GM12872 (cell line): ENCODE data around the gene GRB10.

Experiments used
- CTCF ChIP-seq: IDR thresholded peaks from 3 replicates; pipeline ENCODE4 v1.5.1; 2011; ENCODE audit warnings: low read depth, mild to moderate bottlenecking, low read length, moderate library complexity; ENCODE audit not compliant: insufficient read depth

Gene GRB10

GRCh38 chr7:50544992-50545391, 237.7 kb downstream of the GRB10 start:
- no peak for TF ChIP-seq CTCF

- TF ChIP-seq CTCF: no peak
Measured at GRCh38 chr7:50543776-50544442, 238.8 kb downstream of the GRB10 start.

GRCh38 chr7:50542132-50542531, 240.6 kb downstream of the GRB10 start:
- TF ChIP-seq CTCF: no peak

- no peak for TF ChIP-seq CTCF
Measured at GRCh38 chr7:50540785-50541579, 241.7 kb downstream of the GRB10 start.
